ENCODE data around the gene LAMB4.

The LAMB4 gene

GRCh38 chr7:108008827-108009226 lies 121.3 kb downstream of the LAMB4 start:
- DNase-seq: no peak

DNA sequence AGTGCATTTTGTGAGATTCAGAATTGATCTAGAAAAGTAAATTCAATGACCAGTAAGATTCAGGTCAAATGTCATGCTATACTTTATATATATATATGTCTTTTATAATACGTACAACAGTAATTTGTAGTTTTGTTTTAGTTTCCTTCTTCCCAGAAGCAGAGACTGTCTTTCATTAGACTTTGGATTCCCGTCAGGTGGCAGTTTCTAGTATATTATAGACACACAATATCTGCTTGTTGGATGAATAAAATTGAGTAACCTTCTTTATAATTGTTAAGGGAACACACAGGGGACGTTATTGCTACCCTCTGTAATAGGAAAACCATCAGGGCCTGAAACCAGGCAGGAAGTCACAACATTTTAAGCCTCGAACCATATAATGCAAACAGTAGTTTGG lies 121.9 kb downstream of the LAMB4 start:
- DNase-seq: no peak

- DNase-seq: no peak
Observed at GRCh38 chr7:108007762-108008161, 122.4 kb downstream of the LAMB4 start.

- DNase-seq: no peak
Observed at GRCh38 chr7:108007261-108007660, 122.9 kb downstream of the LAMB4 start.

- DNase-seq: no peak
Observed at GRCh38 chr7:108004220-108005142, 125.7 kb downstream of the LAMB4 start.

DNA sequence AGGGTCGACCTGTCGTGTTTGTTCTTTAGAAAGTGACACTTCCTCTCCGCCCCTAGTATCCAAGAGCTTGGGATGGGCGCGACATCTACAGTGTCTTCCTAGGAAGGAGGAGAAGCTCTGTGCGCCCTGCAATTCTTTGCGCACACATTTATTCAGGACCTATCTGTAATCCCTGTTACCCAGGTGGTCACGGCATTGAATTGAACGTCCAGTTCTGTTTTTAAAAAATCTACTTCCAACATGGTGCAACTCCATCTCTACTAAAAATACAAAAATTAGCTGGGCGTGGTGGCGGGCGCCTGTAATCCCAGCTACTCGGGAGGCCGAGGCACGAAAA lies 126.6 kb downstream of the LAMB4 start:
- DNase-seq: no peak

DNA sequence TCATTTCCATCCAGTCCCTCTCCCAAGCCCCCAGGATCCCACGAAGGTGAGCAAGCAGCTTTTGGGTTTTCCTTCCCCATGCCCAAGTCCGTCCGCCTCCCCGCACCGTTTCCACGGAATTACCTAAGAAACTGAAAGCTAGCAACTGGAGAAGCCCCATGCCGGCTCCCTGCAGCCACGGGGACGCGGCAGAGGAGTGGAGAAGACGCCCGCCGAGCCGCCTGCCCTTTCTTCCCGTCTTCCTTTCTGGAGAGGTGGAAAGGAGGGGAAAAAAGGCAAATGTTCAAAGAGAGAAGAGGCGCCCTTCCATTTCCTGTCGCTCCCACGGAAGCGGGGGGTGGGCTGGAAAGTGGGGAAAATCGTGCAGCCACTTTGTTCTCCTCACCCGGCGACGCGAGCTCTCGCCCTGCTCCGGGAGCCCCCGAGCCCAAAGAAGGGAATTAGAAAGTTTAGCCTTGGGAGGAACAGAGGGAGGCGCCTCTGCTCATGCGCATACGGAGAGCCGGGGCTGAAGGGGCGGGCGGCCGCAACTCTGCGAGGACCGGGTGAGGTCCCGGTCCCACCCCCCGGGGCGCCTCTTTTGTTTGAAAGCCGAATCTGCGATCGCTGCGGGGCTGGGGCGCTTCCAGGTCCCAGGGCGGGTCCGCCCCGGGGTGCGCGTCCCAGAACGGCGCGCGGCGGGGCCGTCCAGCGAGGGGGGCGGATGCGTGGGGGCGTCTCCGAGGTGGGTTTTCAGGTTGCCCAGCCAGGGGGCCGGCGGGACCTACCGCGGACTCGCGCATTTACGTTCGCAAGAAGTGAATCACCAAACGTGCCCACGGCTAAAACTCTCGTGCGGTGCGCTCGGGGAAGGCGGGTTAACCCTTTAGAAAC lies 127.2 kb downstream of the LAMB4 start, which contains the start of gene LAMB1:
Gene LAMB1, minus strand, starts transcription at position 436 of the 873 bp plus-strand sequence. Its CDS starts 276 bp downstream, at position 160.
- no peak for DNase-seq

DNA sequence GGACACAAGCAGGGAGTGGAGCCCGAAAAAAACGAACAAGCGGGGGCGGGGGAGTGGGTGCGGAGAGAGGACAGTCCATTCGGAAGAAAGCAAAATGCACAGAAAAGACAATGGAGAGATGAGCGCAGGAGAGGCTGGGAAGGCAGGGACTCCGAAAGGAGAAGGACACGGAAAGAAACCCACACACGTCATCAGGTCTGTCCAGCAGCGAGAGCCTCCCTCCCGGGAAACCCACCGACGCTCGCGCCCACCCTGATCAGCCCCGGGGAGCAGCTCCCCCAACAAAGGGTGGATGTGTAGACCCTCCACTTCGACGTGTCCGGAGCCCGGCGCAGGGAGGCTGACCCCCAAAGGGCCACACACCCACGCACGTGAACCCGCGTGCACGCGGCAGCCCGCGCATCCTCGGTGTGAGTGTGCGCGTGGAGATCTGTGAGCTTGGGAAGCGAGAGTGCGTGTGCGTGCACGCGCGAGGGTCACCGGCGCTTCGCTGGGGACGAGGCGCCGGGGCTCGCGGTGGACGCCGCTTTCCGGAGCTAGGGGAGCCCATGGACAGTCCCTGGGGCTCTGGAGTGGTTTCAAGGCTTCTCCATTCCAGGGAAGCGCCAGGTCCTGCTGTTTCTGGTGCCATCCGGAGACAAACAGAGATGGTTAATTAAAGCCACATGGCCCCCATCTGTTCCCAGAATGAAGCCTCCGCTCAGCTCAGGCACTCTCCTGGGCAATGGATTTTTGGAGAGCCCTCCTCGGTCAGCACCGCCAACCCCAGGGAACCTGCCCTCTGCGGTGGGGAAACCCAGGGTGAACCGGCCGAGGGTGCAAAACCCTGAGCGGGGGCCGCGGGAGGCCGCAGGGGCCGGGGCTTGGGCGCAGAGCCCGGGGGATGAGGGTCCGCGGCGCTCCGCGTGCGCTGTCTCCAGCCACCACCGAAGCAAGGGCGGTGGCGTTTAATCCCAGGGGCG lies 128.1 kb downstream of the LAMB4 start:
- no peak for DNase-seq

- no peak for DNase-seq
Observed at GRCh38 chr7:108000875-108001763, 129.0 kb downstream of the LAMB4 start.

- DNase-seq: no peak
Observed at GRCh38 chr7:107999779-108000560, 130.2 kb downstream of the LAMB4 start.

GRCh38 chr7:107998660-107999480 lies 131.3 kb downstream of the LAMB4 start:
- no peak for DNase-seq

GRCh38 chr7:107998150-107998549 lies 132.0 kb downstream of the LAMB4 start:
- no peak for DNase-seq

- no peak for DNase-seq
Observed at GRCh38 chr7:107996072-107996882, 133.9 kb downstream of the LAMB4 start.

DNA sequence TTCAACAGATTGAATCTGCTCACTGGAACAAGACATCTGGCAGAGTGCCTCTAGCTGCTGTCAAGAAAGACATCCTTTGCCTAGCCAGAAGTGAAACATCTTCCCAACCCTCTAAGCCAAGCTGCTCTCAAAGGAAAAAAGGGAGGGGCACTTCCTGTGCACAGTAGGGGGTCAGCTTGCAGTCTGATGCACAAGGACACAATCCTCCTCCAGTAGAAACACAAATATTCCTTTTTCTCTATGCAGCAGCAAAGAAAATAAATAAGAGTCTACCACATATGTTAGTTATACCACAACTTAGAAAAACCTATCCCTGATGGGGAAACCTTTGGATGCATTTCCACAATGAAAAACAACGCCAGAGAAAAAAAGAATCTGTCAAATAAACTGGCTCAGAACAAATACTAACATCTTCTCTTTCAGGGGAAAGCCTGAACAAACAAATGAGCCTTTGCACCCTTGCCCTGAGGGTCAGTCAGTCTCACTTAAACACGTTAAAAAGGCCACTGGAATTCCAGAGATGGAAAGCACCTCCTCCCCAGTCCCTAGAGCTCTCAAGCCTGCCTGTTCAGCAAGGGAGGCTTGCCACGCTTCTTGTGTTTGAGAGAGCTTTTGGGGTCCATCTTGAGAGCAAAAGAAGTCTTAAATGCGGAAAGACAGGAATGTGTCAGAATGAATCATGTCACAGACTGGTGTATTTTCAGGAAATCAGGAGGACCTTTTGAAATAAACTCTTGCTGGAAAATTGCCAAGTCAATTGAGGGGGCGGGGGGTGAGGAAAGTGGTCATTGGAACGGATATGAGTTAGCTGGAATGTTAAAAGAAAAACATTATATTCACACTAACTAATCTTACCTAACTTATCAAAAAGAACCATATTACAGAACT lies 134.7 kb downstream of the LAMB4 start:
- DNase-seq: no peak

DNA sequence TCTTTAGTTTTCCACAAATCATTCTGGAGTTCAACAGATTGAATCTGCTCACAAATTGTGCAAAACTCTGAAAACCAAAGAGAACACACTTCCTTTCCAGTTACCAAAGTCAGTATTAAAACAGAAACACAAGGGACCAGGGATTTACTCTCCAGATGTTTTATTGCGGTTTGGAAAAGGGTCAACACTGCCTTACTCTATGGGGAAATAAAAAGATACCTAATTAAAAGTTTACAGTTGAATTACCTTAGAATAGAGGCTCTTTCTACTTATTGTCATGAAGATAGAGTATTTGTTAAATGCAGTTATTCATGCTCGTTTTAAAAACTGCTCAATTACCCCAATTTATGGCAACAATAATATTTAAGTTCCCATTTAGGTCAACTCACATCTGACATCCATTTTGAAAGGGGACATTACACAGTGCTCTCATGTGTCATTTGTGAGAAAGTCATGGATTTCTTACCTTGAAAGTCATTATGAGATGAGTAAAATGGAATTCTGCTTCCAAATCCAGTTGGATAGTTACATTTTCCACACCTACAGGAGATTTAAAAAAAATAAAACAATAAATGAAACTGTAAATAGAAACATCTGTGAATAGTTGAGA lies 135.6 kb downstream of the LAMB4 start:
- no peak for DNase-seq

- no peak for DNase-seq
Observed at GRCh38 chr7:107993891-107994291, 136.3 kb downstream of the LAMB4 start.

All from NCI-H510A (cell line).